ENCODE data around the gene SLC25A18. TPM values are rescaled to one million over a fixed set of nuclear protein-coding genes. Genes with fewer than 3 reads are reported as not detected.

The SLC25A18 gene
- total and polyA plus RNA-seq, 2 of the 8 experiments (the other 6 are each of a cell fraction or from before 2014, with no cell fraction given), result 2.8 to 2.9 TPM

DNA sequence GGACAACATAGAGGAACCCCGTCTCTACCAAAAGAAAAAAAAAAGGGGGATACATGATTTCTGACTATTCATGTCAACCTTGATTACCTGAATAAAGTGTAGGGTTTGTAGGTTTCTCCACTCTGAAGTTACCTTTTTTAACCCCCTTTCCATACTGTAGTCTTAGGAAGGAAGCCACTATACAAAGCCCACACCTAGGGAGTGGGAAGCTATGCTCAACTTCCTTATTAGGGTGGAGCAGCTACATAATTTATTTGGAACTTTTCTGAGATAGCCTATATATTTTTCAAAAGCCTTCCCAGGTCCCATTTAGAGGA, 65.8 kb downstream of the SLC25A18 start (continued):
- TF ChIP-seq SIN3A (conservative IDR thresholded peaks at IDR 0.05 in 1 of 2, IDR thresholded peaks at IDR 0.05 in 1 of 2; ENCODE audit: low read depth in 1 of 2, low read length in 2 of 2) (no peak), RFX5 (IDR thresholded peaks at IDR 0.05; ENCODE audit: borderline replicate concordance, low read depth, low read length) (no peak), POU5F1 (IDR thresholded peaks at IDR 0.05; ENCODE audit: low read depth, low read length) (no peak), HDAC2 (IDR thresholded peaks at IDR 0.05; ENCODE audit: borderline replicate concordance in 1 of 2, low read depth in 2 of 2, low read length in 2 of 2) (no peak), SIX5 (IDR thresholded peaks at IDR 0.05; ENCODE audit: low read depth, low read length) (no peak), GTF2F1 (IDR thresholded peaks at IDR 0.05; ENCODE audit: borderline replicate concordance, low read depth, low read length) (no peak)
- TF ChIP-seq, protein P1, sequence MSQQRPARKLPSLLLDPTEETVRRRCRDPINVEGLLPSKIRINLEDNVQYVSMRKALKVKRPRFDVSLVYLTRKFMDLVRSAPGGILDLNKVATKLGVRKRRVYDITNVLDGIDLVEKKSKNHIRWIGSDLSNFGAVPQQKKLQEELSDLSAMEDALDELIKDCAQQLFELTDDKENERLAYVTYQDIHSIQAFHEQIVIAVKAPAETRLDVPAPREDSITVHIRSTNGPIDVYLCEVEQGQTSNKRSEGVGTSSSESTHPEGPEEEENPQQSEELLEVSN (IDR thresholded peaks at IDR 0.05), result no peak
